Hepatocyte (in vitro differentiated cells): ENCODE data around the gene HOXA6. TPM values are rescaled to one million over a fixed set of nuclear protein-coding genes. Genes with fewer than 3 reads are reported as not detected.

Experiments used
- DNase-seq: peaks from one replicate; pipeline ENCODE4 v3.0.0-alpha.2; 2016; ENCODE audit warnings: low spot score
- H2AFZ ChIP-seq: fragments of 200-600 bp; sonication (generic); 2 replicates; pipeline ENCODE4 v1.6.0; 2016; ENCODE audit warnings: antibody characterized with exemption, mild to moderate bottlenecking
- H3K27ac ChIP-seq: fragments of 200-600 bp; sonication (generic); 2 replicates; pipeline ENCODE4 v1.5.1; 2016; ENCODE audit warnings: mild to moderate bottlenecking
- H3K27me3 ChIP-seq: fragments of 200-600 bp; sonication (generic); 2 replicates; pipeline ENCODE4 v1.6.1; 2016
- H3K36me3 ChIP-seq: fragments of 200-600 bp; sonication (generic); replicated peaks from 2 replicates; pipeline ENCODE4 v1.5.1; 2016; ENCODE audit warnings: low read depth; ENCODE audit not compliant: insufficient read depth
- H3K4me1 ChIP-seq: fragments of 200-600 bp; sonication (generic); 2 replicates; pipeline ENCODE4 v1.5.1; 2016; ENCODE audit warnings: mild to moderate bottlenecking, moderate library complexity; ENCODE audit not compliant: insufficient read depth
- H3K4me2 ChIP-seq: fragments of 200-600 bp; sonication (generic); 2 replicates; pipeline ENCODE4 v1.6.0; 2016
- H3K4me3 ChIP-seq: fragments of 200-600 bp; sonication (generic); 2 replicates; pipeline ENCODE4 v1.5.1; 2016; ENCODE audit warnings: mild to moderate bottlenecking
- H3K79me2 ChIP-seq: fragments of 200-600 bp; sonication (generic); 2 replicates; pipeline ENCODE4 v1.6.0; 2017; ENCODE audit warnings: mild to moderate bottlenecking
- H3K9me2 ChIP-seq: fragments of 200-600 bp; sonication (generic); replicated peaks from 2 replicates; pipeline ENCODE4 v1.6.0; 2017; ENCODE audit warnings: mild to moderate bottlenecking; ENCODE audit not compliant: insufficient read depth
- H3K9me3 ChIP-seq: fragments of 200-600 bp; sonication (generic); 2 replicates; pipeline ENCODE4 v1.5.1; 2016; ENCODE audit warnings: low read depth, mild to moderate bottlenecking
- H4K20me1 ChIP-seq: fragments of 200-600 bp; sonication (generic); 2 replicates; pipeline ENCODE4 v1.6.0; 2016; ENCODE audit warnings: mild to moderate bottlenecking; ENCODE audit not compliant: insufficient read depth, poor library complexity, severe bottlenecking
- EZH2 ChIP-seq: fragments of 200-600 bp; sonication (generic); IDR thresholded peaks from 2 replicates; pipeline ENCODE4 v1.6.1; 2016; ENCODE audit warnings: antibody characterized with exemption, mild to moderate bottlenecking, borderline replicate concordance
- EZH2phosphoT487 ChIP-seq: fragments of 200-600 bp; sonication (generic); IDR thresholded peaks from one replicate; pipeline ENCODE4 v1.6.1; 2018; ENCODE audit warnings: antibody characterized with exemption, mild to moderate bottlenecking, low read depth, moderate library complexity; ENCODE audit not compliant: unreplicated experiment, severe bottlenecking
- WGBS: methylation state at CpG from one replicate; pipeline ENCODE4 v1.1.6; 2016; ENCODE audit warnings: low lambda C conversion rate; ENCODE audit errors: missing lambda C conversion rate; 5-methylcytosine and 5-hydroxymethylcytosine counted together
- polyA plus RNA-seq: library from polyadenylated mRNA; unstranded; fragments of >200 nt; fragmentation: Nextera tagmentation; extraction: Ambion mirVana; gene quantifications from 2 replicates; pipeline ENCODE4 v1.2.1, GENCODE V29; 2016
- total RNA-seq: library from RNA; depleted of rRNA; stranded (reverse); fragments of >200 nt; gene quantifications from 2 replicates; pipeline ENCODE4 v1.2.3, GENCODE V29; 2014
- TF ChIP-seq, protein P1 (sequence below): fragments of 200-600 bp; sonication (generic); IDR thresholded peaks from 2 replicates; pipeline ENCODE4 v1.5.1; 2016; ENCODE audit warnings: antibody characterized with exemption, mild to moderate bottlenecking; ENCODE audit not compliant: poor library complexity

Gene HOXA6
- total and polyA plus RNA-seq, 2 experiments from 2014 or later = 0.23 TPM; not detected in 1

DNA sequence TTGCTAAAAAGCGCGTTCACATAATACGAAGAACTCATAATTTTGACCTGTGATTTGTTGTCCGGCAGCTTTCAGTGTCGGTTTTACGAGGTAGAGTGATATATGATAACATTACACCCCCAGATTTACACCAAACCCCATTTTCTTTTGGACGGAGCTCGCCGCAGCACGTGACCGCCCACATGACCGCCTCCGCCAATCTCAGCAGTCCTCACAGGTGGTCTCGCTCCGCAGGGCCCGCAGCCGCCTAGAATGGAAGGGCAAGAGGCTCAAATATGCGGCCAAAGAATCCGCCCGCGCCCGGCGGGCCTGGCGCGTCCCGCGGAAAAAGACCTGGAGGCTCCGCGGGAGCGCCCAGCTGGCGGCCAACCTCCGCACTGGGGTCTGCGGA, 8.9 kb upstream of the HOXA6 start, which contains the start of gene HOXA7:
Gene HOXA7, minus strand, starts transcription at position 168 of the 391 bp plus-strand sequence. Its CDS starts 130 bp downstream, at position 38.
- Histone ChIP-seq H3K4me3 (peak within 1 kb of the TSS; percentile 48), H3K79me2 (no peaks in the 10 kb centered on the region), H3K4me2 (peak within 1 kb of the TSS; percentile 79), H3K9me2 (no peaks in the 10 kb centered on the region), H3K27me3 (peaks cover 91% of the 10 kb centered on the region), H3K9me3 (no peaks in the 10 kb centered on the region), H2AFZ (peak within 1 kb of the TSS; percentile 76), H3K4me1 (peaks cover 19% of the 10 kb centered on the region), H4K20me1 (no peaks in the 10 kb centered on the region), H3K36me3 (no peaks in the 10 kb centered on the region), H3K27ac (no peak within 1 kb of the TSS)
- WGBS = 9% methylated on average over 23 of the region's 33 CpGs
- DNase-seq = no peak
- peak; percentile 84 for TF ChIP-seq EZH2
- TF ChIP-seq, protein P1, sequence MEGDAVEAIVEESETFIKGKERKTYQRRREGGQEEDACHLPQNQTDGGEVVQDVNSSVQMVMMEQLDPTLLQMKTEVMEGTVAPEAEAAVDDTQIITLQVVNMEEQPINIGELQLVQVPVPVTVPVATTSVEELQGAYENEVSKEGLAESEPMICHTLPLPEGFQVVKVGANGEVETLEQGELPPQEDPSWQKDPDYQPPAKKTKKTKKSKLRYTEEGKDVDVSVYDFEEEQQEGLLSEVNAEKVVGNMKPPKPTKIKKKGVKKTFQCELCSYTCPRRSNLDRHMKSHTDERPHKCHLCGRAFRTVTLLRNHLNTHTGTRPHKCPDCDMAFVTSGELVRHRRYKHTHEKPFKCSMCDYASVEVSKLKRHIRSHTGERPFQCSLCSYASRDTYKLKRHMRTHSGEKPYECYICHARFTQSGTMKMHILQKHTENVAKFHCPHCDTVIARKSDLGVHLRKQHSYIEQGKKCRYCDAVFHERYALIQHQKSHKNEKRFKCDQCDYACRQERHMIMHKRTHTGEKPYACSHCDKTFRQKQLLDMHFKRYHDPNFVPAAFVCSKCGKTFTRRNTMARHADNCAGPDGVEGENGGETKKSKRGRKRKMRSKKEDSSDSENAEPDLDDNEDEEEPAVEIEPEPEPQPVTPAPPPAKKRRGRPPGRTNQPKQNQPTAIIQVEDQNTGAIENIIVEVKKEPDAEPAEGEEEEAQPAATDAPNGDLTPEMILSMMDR = no peak
- peak; percentile 87 for TF ChIP-seq EZH2phosphoT487

DNA sequence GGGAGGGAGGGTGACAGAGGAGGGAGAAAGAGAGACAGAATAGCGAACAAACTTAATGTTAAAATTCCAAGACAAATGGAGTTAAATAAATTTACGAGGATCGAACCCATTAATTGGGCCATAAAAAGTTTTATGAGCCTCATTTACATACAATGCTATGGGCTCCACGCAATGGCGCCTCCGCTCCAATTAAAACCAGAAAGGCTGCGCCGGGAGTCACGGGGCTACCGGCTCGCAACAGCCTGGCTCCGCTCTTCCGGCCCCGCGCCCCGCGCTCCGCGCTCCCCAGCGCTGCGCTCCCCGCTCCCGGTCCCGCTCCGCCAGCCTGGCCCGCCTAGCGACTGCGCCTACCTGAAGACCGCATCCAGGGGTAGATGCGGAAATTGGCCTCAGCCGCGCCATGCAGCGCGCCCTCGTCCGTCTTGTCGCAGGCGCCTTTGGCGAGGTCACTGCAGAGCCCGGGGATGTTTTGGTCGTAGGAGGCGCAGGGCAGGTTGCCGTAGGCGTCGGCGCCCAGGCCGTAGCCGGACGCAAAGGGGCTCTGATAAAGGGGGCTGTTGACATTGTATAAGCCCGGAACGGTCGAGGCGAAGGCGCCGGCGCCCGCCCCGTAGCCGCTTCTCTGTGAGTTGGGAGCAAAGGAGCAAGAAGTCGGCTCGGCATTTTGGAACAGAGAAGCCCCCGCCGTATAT, 8.4 kb upstream of the HOXA6 start:
- Histone ChIP-seq H3K4me3 (peak overlapping the region; percentile 48), H4K20me1 (no peaks in the 10 kb centered on the region), H3K4me1 (peaks cover 14% of the 10 kb centered on the region), H3K27me3 (peaks cover 94% of the 10 kb centered on the region), H3K9me2 (no peaks in the 10 kb centered on the region), H3K27ac (no peak overlapping the region), H2AFZ (peak overlapping the region; percentile 76), H3K9me3 (no peaks in the 10 kb centered on the region), H3K79me2 (no peaks in the 10 kb centered on the region), H3K4me2 (peak overlapping the region; percentile 79), H3K36me3 (no peaks in the 10 kb centered on the region)
- no peak for DNase-seq
- 4% methylated on average over 62 of the region's 63 CpGs for WGBS
- TF ChIP-seq EZH2phosphoT487 = no peak
- TF ChIP-seq, protein P1 = no peak
- TF ChIP-seq EZH2 = peak; percentile 95

- Histone ChIP-seq H3K4me3 (peak overlapping the region; percentile 48), H2AFZ (peak overlapping the region; percentile 76), H3K27me3 (peaks cover 96% of the 10 kb centered on the region), H3K27ac (no peak overlapping the region), H3K36me3 (no peaks in the 10 kb centered on the region), H3K4me1 (peaks cover 13% of the 10 kb centered on the region), H3K9me2 (no peaks in the 10 kb centered on the region), H3K4me2 (peak overlapping the region; percentile 79), H3K79me2 (no peaks in the 10 kb centered on the region), H3K9me3 (no peaks in the 10 kb centered on the region), H4K20me1 (no peaks in the 10 kb centered on the region)
- TF ChIP-seq EZH2 (peak; percentile 98), EZH2phosphoT487 (peak; percentile 42)
- TF ChIP-seq, protein P1 = no peak
- WGBS = 24% methylated on average over 48 of the region's 48 CpGs
- DNase-seq = no peak
These were observed 7.6 kb upstream of the HOXA6 start for GRCh38 chr7:27154901-27155815.
